GM12872 (cell line): Measurements from ENCODE around the gene SMC5.

Source experiments
- TF ChIP-seq, protein P1 (sequence below): IDR thresholded peaks from 3 replicates; pipeline ENCODE4 v1.5.1; 2011; ENCODE audit warnings: low read depth, mild to moderate bottlenecking, low read length, moderate library complexity; ENCODE audit not compliant: insufficient read depth

The SMC5 gene

DNA sequence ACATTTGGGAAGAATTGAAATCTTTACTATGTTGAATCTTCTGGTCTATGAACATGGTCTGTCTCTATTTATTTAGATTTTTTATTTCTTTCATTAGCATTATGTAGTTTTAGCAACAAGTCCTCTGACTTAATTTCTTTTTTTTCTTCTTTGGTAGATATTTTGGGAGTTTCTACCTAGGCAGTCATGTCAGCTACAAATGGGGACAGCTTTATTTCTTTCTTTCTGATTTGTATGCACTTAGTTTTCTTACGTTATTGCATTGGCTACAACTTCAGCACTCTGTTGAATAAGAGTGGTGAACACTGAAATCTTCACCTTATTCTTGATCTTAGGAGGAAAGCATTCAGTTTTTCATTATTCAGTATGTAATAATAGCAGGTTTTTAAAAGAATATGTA, 33.5 kb downstream of the SMC5 start:
- TF ChIP-seq, protein P1, sequence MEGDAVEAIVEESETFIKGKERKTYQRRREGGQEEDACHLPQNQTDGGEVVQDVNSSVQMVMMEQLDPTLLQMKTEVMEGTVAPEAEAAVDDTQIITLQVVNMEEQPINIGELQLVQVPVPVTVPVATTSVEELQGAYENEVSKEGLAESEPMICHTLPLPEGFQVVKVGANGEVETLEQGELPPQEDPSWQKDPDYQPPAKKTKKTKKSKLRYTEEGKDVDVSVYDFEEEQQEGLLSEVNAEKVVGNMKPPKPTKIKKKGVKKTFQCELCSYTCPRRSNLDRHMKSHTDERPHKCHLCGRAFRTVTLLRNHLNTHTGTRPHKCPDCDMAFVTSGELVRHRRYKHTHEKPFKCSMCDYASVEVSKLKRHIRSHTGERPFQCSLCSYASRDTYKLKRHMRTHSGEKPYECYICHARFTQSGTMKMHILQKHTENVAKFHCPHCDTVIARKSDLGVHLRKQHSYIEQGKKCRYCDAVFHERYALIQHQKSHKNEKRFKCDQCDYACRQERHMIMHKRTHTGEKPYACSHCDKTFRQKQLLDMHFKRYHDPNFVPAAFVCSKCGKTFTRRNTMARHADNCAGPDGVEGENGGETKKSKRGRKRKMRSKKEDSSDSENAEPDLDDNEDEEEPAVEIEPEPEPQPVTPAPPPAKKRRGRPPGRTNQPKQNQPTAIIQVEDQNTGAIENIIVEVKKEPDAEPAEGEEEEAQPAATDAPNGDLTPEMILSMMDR: no peak

DNA sequence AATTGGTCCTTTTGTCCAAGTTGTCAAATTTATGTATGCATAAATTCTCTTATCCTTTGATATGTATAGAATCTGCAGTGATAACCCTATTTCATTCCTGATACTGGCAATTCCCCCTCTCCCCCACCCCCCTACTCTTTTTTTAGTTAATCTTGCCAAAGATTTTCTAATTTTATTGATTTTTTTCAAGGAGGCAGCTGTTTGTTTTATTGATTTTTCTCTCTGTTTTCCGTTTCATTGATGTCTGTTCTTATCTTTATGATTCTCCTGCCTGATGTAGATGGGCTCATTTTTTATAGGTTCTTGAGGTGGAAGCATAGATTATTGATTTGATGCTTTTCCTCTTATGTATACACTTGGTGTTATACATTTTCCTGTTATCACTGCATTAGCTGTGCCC, 34.4 kb downstream of the SMC5 start:
- TF ChIP-seq, protein P1: no peak

DNA sequence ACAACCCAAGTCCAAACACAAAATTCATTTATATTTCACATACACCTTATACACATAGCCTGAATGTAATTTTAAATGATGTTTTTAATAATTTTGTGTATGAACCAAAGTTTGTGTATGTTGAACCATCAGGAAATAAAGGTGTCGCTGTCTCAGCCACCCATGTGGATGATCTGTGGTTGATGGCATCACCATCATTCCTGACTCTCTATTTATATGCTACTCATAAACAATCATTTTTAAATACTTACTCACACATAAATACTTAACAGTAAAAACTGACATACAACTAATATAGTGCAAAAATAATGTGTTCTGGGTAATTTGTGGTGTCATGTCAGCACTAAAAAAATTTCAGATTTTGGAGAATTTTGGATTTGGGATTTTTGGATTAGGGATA, 38.4 kb downstream of the SMC5 start:
- TF ChIP-seq, protein P1: no peak

GRCh38 chr9:70298245-70298771, 39.5 kb downstream of the SMC5 start:
- TF ChIP-seq, protein P1: no peak

GRCh38 chr9:70303268-70303667, 44.5 kb downstream of the SMC5 start:
- TF ChIP-seq, protein P1: no peak

- TF ChIP-seq, protein P1: no peak
Observed at GRCh38 chr9:70304810-70305209, 46.0 kb downstream of the SMC5 start.

- TF ChIP-seq, protein P1: no peak
Observed at GRCh38 chr9:70315389-70315788, 56.6 kb downstream of the SMC5 start.
